Peyer's patch (tissue), 4 donors: ENCODE data around the gene KIN. TPM values are rescaled to one million over a fixed set of nuclear protein-coding genes. Genes with fewer than 3 reads are reported as not detected.

Source experiments
- DNase-seq, 3 donors: peaks; one replicate each; pipeline ENCODE4 v3.0.0-alpha.2; 2017 to 2019
- H3K27ac ChIP-seq, 4 donors: fragments of 200-600 bp; sonication (generic); one replicate each; pipeline ENCODE4 v1.5.1; 2016 to 2019
- H3K27me3 ChIP-seq, 2 donors: fragments of 200-600 bp; sonication (generic); one replicate each; pipeline ENCODE4 v1.5.1; 2019
- H3K36me3 ChIP-seq, 3 donors: fragments of 200-600 bp; sonication (generic); one replicate each; pipeline ENCODE4 v1.5.1; 2016 to 2019
- H3K4me1 ChIP-seq, 4 donors: fragments of 200-600 bp; sonication (generic); one replicate each; pipeline ENCODE4 v1.5.1; 2016 to 2019
- H3K4me3 ChIP-seq, 4 donors: fragments of 200-600 bp; sonication (generic); 1 replicate in 3 of 4; 2 replicates in 1 of 4; pipeline ENCODE4 v1.5.1; 2016 to 2019; ENCODE audit warnings: mild to moderate bottlenecking in 1 of 4
- H3K9me3 ChIP-seq, 4 donors: fragments of 200-600 bp; sonication (generic); one replicate each; pipeline ENCODE4 v1.5.1; 2016 to 2019; ENCODE audit warnings: mild to moderate bottlenecking in 1 of 4
- POLR2A ChIP-seq, 2 donors: fragments of 450-650 bp; IDR thresholded peaks; one replicate each; pipeline ENCODE4 v1.5.1; 2017; ENCODE audit warnings: antibody characterized with exemption in 2 of 2, mild to moderate bottlenecking in 2 of 2, moderate library complexity in 2 of 2
- total RNA-seq, 4 donors: library from RNA; depleted of rRNA; stranded (reverse); fragments of >200 nt; gene quantifications; one replicate each; pipeline ENCODE4 v1.1.0, GENCODE V29; 2016
- TF ChIP-seq, protein P1 (sequence below), 6 experiments: fragments of 450-650 bp in 4 of 6; fragments of 200-600 bp in 2 of 6; sonication (generic) in 1 of 6; IDR thresholded peaks; one replicate each; pipeline ENCODE4 v1.5.1; 2017 to 2019; ENCODE audit warnings: antibody characterized with exemption in 6 of 6, mild to moderate bottlenecking in 3 of 6, moderate library complexity in 1 of 6

KIN gene
- total RNA-seq, 4 donors from 2014 or later = 8.9 to 25.6 (median 11.8) TPM

DNA sequence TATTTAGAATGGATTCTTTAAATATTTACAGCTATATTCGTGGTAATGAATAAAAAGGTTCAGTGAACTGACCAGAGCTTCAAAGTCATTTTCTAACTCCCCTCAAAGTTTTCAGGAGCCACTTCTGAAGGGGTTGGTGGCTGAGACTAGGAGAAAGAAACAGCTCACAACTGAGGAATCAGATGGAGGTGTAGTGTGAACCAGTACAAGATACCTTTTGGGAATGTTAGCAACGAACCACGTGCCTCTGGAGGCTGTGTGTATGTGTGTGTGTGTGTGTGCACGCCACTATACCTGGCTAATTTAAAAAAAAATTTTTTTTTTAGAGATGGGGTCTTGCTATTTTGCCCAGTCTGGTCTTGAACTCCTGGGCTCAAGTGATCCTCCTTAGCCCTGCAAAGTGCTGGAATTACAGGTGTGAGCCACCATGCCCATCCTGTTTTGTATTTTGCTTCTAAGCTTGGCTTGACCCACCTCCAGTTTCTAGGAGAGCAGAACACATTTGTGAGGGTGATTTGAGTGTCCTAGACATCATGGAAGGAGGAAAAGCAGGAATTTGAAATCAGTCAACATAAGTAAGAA is 21.0 kb upstream of the KIN start:
- H3K27ac ChIP-seq = no peak overlapping the region
- H3K4me3 ChIP-seq = no peak overlapping the region
- no peaks in the 10 kb centered on the region for H3K9me3 ChIP-seq
- no peak for TF ChIP-seq POLR2A (IDR thresholded peaks at IDR 0.05)
- TF ChIP-seq, protein P1, sequence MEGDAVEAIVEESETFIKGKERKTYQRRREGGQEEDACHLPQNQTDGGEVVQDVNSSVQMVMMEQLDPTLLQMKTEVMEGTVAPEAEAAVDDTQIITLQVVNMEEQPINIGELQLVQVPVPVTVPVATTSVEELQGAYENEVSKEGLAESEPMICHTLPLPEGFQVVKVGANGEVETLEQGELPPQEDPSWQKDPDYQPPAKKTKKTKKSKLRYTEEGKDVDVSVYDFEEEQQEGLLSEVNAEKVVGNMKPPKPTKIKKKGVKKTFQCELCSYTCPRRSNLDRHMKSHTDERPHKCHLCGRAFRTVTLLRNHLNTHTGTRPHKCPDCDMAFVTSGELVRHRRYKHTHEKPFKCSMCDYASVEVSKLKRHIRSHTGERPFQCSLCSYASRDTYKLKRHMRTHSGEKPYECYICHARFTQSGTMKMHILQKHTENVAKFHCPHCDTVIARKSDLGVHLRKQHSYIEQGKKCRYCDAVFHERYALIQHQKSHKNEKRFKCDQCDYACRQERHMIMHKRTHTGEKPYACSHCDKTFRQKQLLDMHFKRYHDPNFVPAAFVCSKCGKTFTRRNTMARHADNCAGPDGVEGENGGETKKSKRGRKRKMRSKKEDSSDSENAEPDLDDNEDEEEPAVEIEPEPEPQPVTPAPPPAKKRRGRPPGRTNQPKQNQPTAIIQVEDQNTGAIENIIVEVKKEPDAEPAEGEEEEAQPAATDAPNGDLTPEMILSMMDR (IDR thresholded peaks at IDR 0.05) = no peak
- DNase-seq = no peak
- H3K27me3 ChIP-seq = no peaks in the 10 kb centered on the region
- peaks cover 0 to 50% (median 5%) of the 10 kb centered on the region in 3 donors for H3K36me3 ChIP-seq
- no peaks in the 10 kb centered on the region for H3K4me1 ChIP-seq

DNA sequence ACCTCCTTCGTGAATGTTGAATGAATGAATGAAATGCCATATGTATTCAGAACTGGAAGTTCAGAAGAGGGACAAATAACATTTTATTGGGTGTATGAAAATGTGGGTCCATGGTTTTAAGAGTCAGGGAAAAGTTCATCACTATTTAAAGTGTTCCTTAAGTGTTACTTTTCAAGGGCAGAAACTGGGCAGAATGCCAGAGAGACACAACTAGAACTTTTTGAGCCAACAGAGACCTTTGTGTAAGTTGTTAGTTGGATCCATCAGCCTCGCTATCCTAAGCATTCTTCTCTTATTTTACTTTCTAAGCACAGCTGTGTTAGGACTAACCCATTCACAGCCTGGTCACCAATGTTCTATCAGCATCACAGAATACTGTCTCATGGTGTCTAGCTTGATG is 16.9 kb upstream of the KIN start:
- DNase-seq = no peak
- Histone ChIP-seq H3K4me1 (no peaks in the 10 kb centered on the region), H3K27ac (no peak overlapping the region), H3K36me3 (peaks cover 0 to 90% (median 5%) of the 10 kb centered on the region in 3 donors), H3K9me3 (no peaks in the 10 kb centered on the region), H3K4me3 (no peak overlapping the region), H3K27me3 (no peaks in the 10 kb centered on the region)
- no peak for TF ChIP-seq POLR2A (IDR thresholded peaks at IDR 0.05)
- TF ChIP-seq, protein P1 (IDR thresholded peaks at IDR 0.05) = no peak

DNA sequence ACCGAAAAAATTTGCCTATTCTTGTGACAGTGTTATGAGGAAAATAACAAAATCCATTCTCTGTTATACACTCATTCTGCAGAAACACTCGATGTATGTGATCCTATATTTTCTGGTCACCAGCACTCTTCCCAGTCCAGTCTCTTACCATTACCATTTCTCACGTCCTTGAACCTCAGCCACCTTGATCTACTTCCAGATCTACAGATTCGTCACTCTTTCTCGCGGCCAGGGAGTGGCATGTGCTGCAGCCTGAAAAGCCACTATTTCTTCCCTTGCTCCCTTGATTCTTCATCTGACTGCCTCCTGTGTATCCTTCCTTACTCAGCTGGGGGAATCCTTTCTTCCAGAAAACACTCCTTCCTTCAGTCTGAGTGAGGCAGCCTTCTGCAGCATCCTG is 16.4 kb upstream of the KIN start:
- H3K27ac ChIP-seq = no peak overlapping the region
- H3K4me3 ChIP-seq = no peak overlapping the region
- H3K9me3 ChIP-seq = no peaks in the 10 kb centered on the region
- TF ChIP-seq POLR2A (IDR thresholded peaks at IDR 0.05) = no peak
- no peak for DNase-seq
- H3K36me3 ChIP-seq = peaks cover 0 to 95% (median 5%) of the 10 kb centered on the region in 3 donors
- no peaks in the 10 kb centered on the region for H3K27me3 ChIP-seq
- H3K4me1 ChIP-seq = no peaks in the 10 kb centered on the region

DNA sequence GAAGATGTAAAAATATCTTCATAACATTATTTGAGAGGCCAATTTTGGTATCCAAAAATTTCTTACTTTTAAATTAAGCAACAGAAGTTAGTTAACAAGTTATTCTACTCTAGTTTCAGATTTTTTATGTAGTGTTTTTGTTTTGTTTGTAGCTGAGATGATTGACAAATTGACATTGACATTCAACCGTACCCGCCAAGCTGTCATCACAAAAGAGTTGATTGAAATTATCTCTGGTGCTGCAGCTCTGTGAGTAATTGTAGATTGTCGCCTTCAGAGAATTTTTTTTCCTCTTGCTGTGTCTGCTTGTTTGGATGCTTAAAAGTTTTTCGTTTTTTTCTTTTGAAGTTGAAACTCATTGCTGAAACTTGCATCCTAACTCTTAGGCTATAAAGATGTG is 14.8 kb upstream of the KIN start:
- no peak for TF ChIP-seq POLR2A (IDR thresholded peaks at IDR 0.05)
- Histone ChIP-seq H3K4me1 (no peaks in the 10 kb centered on the region), H3K27ac (no peak overlapping the region), H3K4me3 (no peak overlapping the region), H3K9me3 (no peaks in the 10 kb centered on the region), H3K36me3 (peaks cover 0 to 98% (median 5%) of the 10 kb centered on the region in 3 donors), H3K27me3 (no peaks in the 10 kb centered on the region)
- no peak for DNase-seq

DNA sequence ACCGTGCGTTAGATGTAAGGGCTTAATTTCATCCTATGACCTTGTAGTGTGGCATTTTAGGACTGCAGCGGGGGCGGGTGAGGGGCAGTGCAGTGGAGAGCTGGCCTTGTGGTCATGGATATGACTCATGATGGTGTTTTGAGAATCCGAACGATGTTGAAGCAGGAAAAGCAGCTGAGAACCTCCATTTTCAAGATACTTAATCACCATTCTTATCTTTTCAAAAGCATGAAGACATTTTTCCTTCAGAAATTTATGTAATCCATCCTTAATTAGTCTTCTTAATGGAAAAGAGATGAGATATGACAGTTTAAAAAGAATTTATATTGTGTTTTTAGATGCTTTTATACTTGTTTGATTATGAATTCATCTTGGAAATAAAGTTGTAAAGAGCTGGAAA is 9.8 kb upstream of the KIN start:
- H3K4me1 ChIP-seq = peaks cover 0 to 21% (median 0%) of the 10 kb centered on the region in 4 donors
- H3K9me3 ChIP-seq = no peaks in the 10 kb centered on the region
- H3K27ac ChIP-seq = no peak overlapping the region
- H3K4me3 ChIP-seq = no peak overlapping the region
- no peaks in the 10 kb centered on the region for H3K27me3 ChIP-seq
- DNase-seq = no peak
- TF ChIP-seq POLR2A (IDR thresholded peaks at IDR 0.05) = no peak
- TF ChIP-seq, protein P1 (IDR thresholded peaks at IDR 0.05) = no peak
- peaks cover 0 to 62% (median 0%) of the 10 kb centered on the region in 3 donors for H3K36me3 ChIP-seq

DNA sequence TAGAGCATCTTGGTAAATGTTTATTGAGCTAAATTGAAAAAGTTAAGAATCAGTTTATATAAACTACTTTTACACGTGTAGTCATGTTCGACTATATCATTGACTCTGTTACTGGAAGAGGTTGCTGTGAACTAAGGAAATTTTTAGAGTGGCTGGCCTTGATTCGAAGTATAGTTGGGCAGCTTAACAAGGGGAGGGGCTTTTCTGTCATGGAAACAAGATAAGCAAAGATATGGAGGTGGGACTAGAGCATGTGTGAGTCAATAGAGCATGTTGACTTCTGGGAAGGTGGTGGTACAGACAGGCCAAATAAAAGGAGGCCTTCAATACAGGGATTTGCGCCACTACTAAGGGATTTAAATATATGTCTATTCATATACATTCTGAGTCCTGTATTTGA is 7.8 kb upstream of the KIN start:
- H3K4me3 ChIP-seq = no peak overlapping the region
- no peaks in the 10 kb centered on the region for H3K27me3 ChIP-seq
- TF ChIP-seq POLR2A (IDR thresholded peaks at IDR 0.05) = no peak
- TF ChIP-seq, protein P1 (IDR thresholded peaks at IDR 0.05) = no peak
- H3K36me3 ChIP-seq = peaks cover 0 to 43% (median 0%) of the 10 kb centered on the region in 3 donors
- DNase-seq = no peak
- no peaks in the 10 kb centered on the region for H3K9me3 ChIP-seq
- H3K27ac ChIP-seq = no peak overlapping the region
- H3K4me1 ChIP-seq = peaks cover 0 to 40% (median 0%) of the 10 kb centered on the region in 4 donors
